K562 (cell line): ENCODE results near the gene RPS15A. TPM values are rescaled to one million over a fixed set of nuclear protein-coding genes. Genes with fewer than 3 reads are reported as not detected.
A peak's percentile ranks its signal among the peaks of the same experiment; 100 is the strongest.

Experiments used
- ATAC-seq: fragments of 200-7000 bp; cut with Tn5 transposase; 3 replicates; pipeline ENCODE4 v1.9.1; 2020; ENCODE audit warnings: moderate library complexity
- BruUV-seq: library from RNA; stranded (reverse); fragments of 400-500 nt; replicated peaks from 2 replicates; lab custom pipeline; 2021; lab: Mats Ljungman, UMichigan
- CTCF ChIA-PET: fragments of 300-600 bp; formaldehyde crosslinking; extraction: SDS; loops from one replicate; lab custom pipeline; 2021; ENCODE audit warnings: low intra/inter-chr PET ratio; lab: Yijun Ruan, JAX
- POLR2A ChIA-PET: fragments of 300-600, 350-650 bp; sonication (Branson Sonifier 250); formaldehyde crosslinking; extraction: SDS; loops from one replicate; lab custom pipeline; 2021; ENCODE audit warnings: antibody characterized with exemption, inconsistent platforms; lab: Yijun Ruan, JAX
- DNase-seq, 4 experiments: peaks; one replicate each; pipeline versions ENCODE4 v3.0.0 to v3.0.0-alpha.2; 2011 to 2018; ENCODE audit warnings: low spot score in 3 of 4, mixed read lengths in 3 of 4; ENCODE audit errors: extremely low read depth in 1 of 4
- FAIRE-seq: peaks from 2 replicates; lab custom pipeline; 2011; peaks lifted over from hg19 to GRCh38; lab: Jason Lieb, UNC
- H2AFZ ChIP-seq: 2 replicates; pipeline ENCODE4 v1.6.0; 2011; ENCODE audit warnings: low read depth, low read length, control low read depth, inconsistent platforms
- H3K27ac ChIP-seq: fragments of 200-600 bp; 3 replicates; pipeline ENCODE4 v1.8.0; 2011; ENCODE audit warnings: low read depth, mild to moderate bottlenecking, control low read depth, inconsistent platforms, low read length, moderate library complexity, mixed read lengths; ENCODE audit errors: extremely low read depth
- H3K27me3 ChIP-seq, 2 experiments: fragments of 300-600 bp in 1 of 2; 2 replicates in 1 of 2; 3 replicates in 1 of 2; pipeline versions ENCODE4 v1.6.0 to v1.8.0; 2011; ENCODE audit warnings: inconsistent platforms in 2 of 2, low read length in 2 of 2, mild to moderate bottlenecking in 1 of 2, mixed read lengths in 1 of 2, moderate library complexity in 1 of 2; ENCODE audit not compliant: control insufficient read depth in 2 of 2, insufficient read depth in 2 of 2
- H3K36me3 ChIP-seq: fragments of 300-600 bp; 3 replicates; pipeline ENCODE4 v1.8.0; 2011; ENCODE audit warnings: mild to moderate bottlenecking, low read length, inconsistent platforms; ENCODE audit not compliant: control insufficient read depth, insufficient read depth
- H3K4me1 ChIP-seq, 2 experiments: fragments of 200-600 bp in 1 of 2; replicated peaks in 1 of 2; 2 replicates in 1 of 2; 3 replicates in 1 of 2; pipeline versions ENCODE4 v1.5.1 to v1.8.0; 2011; ENCODE audit warnings: inconsistent platforms in 2 of 2, low read length in 2 of 2, mild to moderate bottlenecking in 1 of 2, mixed read lengths in 1 of 2, moderate library complexity in 1 of 2; ENCODE audit not compliant: control insufficient read depth in 2 of 2, insufficient read depth in 2 of 2
- H3K4me2 ChIP-seq: 2 replicates; pipeline ENCODE4 v1.6.1; 2011; ENCODE audit warnings: low read length, control low read depth, inconsistent platforms, mixed read lengths; ENCODE audit not compliant: insufficient read depth
- H3K4me3 ChIP-seq: fragments of 200-600 bp; sonication (generic), shearing (Covaris generic); 2 replicates; pipeline ENCODE4 v1.5.1; 2016; ENCODE audit warnings: control low read depth, inconsistent platforms
- H3K79me2 ChIP-seq: fragments of 200-600 bp; 3 replicates; pipeline ENCODE4 v1.8.0; 2011; ENCODE audit warnings: low read length, inconsistent platforms; ENCODE audit not compliant: control insufficient read depth, insufficient read depth
- H3K9ac ChIP-seq, 2 experiments: 2 replicates each; pipeline versions ENCODE4 v1.6.0 to v1.6.1; 2011; ENCODE audit warnings: low read depth in 2 of 2, low read length in 2 of 2, control low read depth in 1 of 2, inconsistent platforms in 1 of 2, mild to moderate bottlenecking in 1 of 2, mixed read lengths in 1 of 2; ENCODE audit not compliant: insufficient read depth in 1 of 2
- H3K9me1 ChIP-seq: one replicate; pipeline ENCODE4 v1.6.0; 2011; ENCODE audit warnings: inconsistent platforms, mild to moderate bottlenecking, low read length, moderate library complexity; ENCODE audit not compliant: control insufficient read depth, insufficient read depth
- H3K9me3 ChIP-seq: replicated peaks from 2 replicates; pipeline ENCODE4 v1.5.1; 2011; ENCODE audit warnings: low read depth, low read length, inconsistent platforms; ENCODE audit not compliant: control insufficient read depth, insufficient read depth
- H4K20me1 ChIP-seq: replicated peaks from 2 replicates; pipeline ENCODE4 v1.6.1; 2011; ENCODE audit warnings: low read length, inconsistent platforms, mixed read lengths; ENCODE audit not compliant: control insufficient read depth, insufficient read depth
- BHLHE40 ChIP-seq: IDR thresholded peaks from 2 replicates; pipeline ENCODE4 v1.6.1; 2011; ENCODE audit warnings: low read length, improper control_type of control experiment
- DACH1 ChIP-seq: fragments of 450-650 bp; IDR thresholded peaks from 2 replicates; pipeline ENCODE4 v1.6.1; 2018; ENCODE audit not compliant: partially characterized antibody
- FOXA3 ChIP-seq, 2 experiments: fragments of 450-650 bp in 1 of 2; sonication (generic) in 1 of 2; formaldehyde crosslinking; IDR thresholded peaks in 1 of 2; conservative IDR thresholded peaks in 1 of 2; 2 replicates each; pipeline versions ENCODE4 v1.4.0 to v1.8.0; 2020 to 2022; ENCODE audit warnings: mild to moderate bottlenecking in 2 of 2, missing genetic modification reagents in 1 of 2
- HCFC1 ChIP-seq: IDR thresholded peaks from 2 replicates; pipeline ENCODE4 v1.6.1; 2012; ENCODE audit warnings: low read depth, low read length, improper control_type of control experiment
- HDAC2 ChIP-seq: fragments of 450-650 bp; IDR thresholded peaks from 2 replicates; pipeline ENCODE4 v1.6.1; 2016; ENCODE audit warnings: mild to moderate bottlenecking
- HNRNPH1 ChIP-seq: fragments of 200-400 bp; formaldehyde crosslinking; optimal IDR thresholded peaks from 2 replicates; pipeline ENCODE3; 2017; ENCODE audit warnings: low read depth, mild to moderate bottlenecking, low read length, moderate library complexity
- HOXB6 ChIP-seq: fragments of 250-450 bp; sonication (Bioruptor Pico); IDR thresholded peaks from 2 replicates; pipeline ENCODE4 v1.5.1; 2022; ENCODE audit warnings: mild to moderate bottlenecking, borderline replicate concordance
- JUNB ChIP-seq: fragments of 450-650 bp; formaldehyde crosslinking; conservative IDR thresholded peaks from 2 replicates; pipeline ENCODE4 v1.4.0; 2020; ENCODE audit warnings: mild to moderate bottlenecking
- POLR2AphosphoS5 ChIP-seq: IDR thresholded peaks from 2 replicates; pipeline ENCODE4 v1.6.1; 2011; ENCODE audit warnings: mild to moderate bottlenecking, low read depth, low read length, moderate library complexity; ENCODE audit not compliant: control insufficient read depth, insufficient read depth
- SAFB ChIP-seq: fragments of 200-400 bp; formaldehyde crosslinking; IDR thresholded peaks from 2 replicates; pipeline ENCODE4 v1.6.1; 2017; ENCODE audit warnings: low read depth, low read length, borderline replicate concordance
- SPI1 ChIP-seq: IDR thresholded peaks from 2 replicates; pipeline ENCODE4 v1.6.1; 2011; ENCODE audit warnings: low read depth, low read length, control low read depth, borderline replicate concordance
- TOE1 ChIP-seq, 2 experiments: fragments of 450-650 bp in 1 of 2; sonication (generic) in 1 of 2; formaldehyde crosslinking in 1 of 2; IDR thresholded peaks; 2 replicates each; pipeline versions ENCODE4 v1.7.1 to v1.8.0; 2016 to 2022; ENCODE audit warnings: borderline replicate concordance in 2 of 2, mild to moderate bottlenecking in 2 of 2, antibody characterized with exemption in 1 of 2, inconsistent platforms in 1 of 2, low read depth in 1 of 2, missing genetic modification reagents in 1 of 2, moderate library complexity in 1 of 2
- TSC22D4 ChIP-seq: fragments of 450-650 bp; IDR thresholded peaks from 2 replicates; pipeline ENCODE4 v1.6.1; 2016; ENCODE audit warnings: missing genetic modification characterization, missing biosample characterization, control low read depth
- WGBS: fragments of 100-300 bp; shearing (Covaris generic); methylation state at CpG from one replicate; pipeline ENCODE4 v1.1.6; 2016; ENCODE audit warnings: low coverage, mixed read lengths; ENCODE audit not compliant: insufficient coverage; ENCODE audit errors: missing lambda C conversion rate; 5-methylcytosine and 5-hydroxymethylcytosine counted together
- in situ Hi-C: fragments of 300-500 bp; cut with MboI; formaldehyde crosslinking; loops from 4 replicates; pipeline ENCODE4 v1.15.0; 2018; ENCODE audit warnings: inconsistent platforms, mixed read lengths
- intact Hi-C: fragments of 100-400 bp; cut with micrococcal nuclease; formaldehyde crosslinking; loops from 2 replicates; pipeline ENCODE4 v1.14.2; 2022
- polyA plus RNA-seq, 8 experiments: library from polyadenylated mRNA; depleted of rRNA in 4 of 8; stranded (reverse) in 5 of 8; unstranded in 3 of 8; fragments of >200 nt; fragmentation: Nextera tagmentation in 2 of 8; fragmentation: Illumina TruSeq in 1 of 8; extraction: Ambion mirVana in 2 of 8; extraction: Trizol in 1 of 8; gene quantifications; 2 replicates each; pipeline versions ENCODE4 v1.2.1 to v1.2.3, GENCODE V29; 2011 to 2014; ENCODE audit warnings: inconsistent platforms in 1 of 8, missing spikeins in 1 of 8
- total RNA-seq, 7 experiments: library from RNA; depleted of rRNA in 6 of 7; stranded (reverse); fragments of >200 nt in 6 of 7; fragmentation: Illumina TruSeq in 2 of 7; extraction: Trizol in 2 of 7; gene quantifications; 2 replicates each; pipeline versions ENCODE4 v1.2.1 to v1.2.3, GENCODE V29; 2011 to 2021; ENCODE audit warnings: low replicate concordance in 1 of 7
- TF ChIP-seq, protein P1 (sequence below): fragments of 250-450 bp; sonication (Bioruptor Pico); IDR thresholded peaks from 2 replicates; pipeline ENCODE4 v1.4.0; 2020

The RPS15A gene
- total and polyA plus RNA-seq, 9 of the 15 experiments (the other 6 are each of a cell fraction or from before 2014, with no cell fraction given), result 1,397 to 5,474 (median 2,798) TPM

DNA sequence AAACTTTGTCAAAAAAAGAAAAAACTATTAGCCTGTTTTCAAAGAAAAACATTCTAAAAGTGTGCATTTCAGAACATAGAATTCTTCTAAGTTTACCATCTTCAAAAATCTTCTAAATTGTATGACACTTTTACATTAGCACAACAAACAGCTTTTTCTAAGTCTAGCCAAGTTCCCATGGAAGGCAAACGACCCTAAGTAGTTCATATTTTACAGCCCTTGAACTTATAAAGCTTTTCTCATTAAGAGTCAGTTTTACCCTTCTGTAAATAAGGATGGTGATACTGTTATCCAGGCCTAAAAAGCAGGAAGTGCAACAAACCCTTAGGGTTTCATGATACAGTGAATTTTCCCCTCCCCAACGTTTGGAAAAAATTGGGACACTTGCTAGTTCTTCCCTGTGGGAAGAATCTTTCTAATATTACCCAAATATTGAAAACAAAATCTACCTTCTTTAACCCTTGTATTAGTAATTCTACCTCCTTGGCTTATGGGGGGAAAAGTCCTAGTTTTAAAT is 15.2 kb upstream of the RPS15A start:
- DNase-seq (no peak), FAIRE-seq (peak; percentile 62), ATAC-seq (no peak)
- intact Hi-C loops, result no loop called here
- H3K27me3 ChIP-seq, result no peaks in the 10 kb centered on the region
- POLR2A ChIA-PET, result interaction anchor here (0.7 to 10.2 kb wide), 5 partner anchors 10 to 27 kb away, joined by 3 to 342 read pairs (median 3); partner anchors contain the start of gene RPS15A
- WGBS, result 9% methylated on average over 2 of the region's 2 CpGs
- H3K4me3 ChIP-seq, result no peak overlapping the region
- peaks cover 5% of the 10 kb centered on the region; the same call in 1 of the 2 replicates for H4K20me1 ChIP-seq
- H3K4me1 ChIP-seq, result peaks cover 14 to 18% of the 10 kb centered on the region in 2 experiments; a peak in 4 of 5 replicates
- BruUV-seq, result no TSS peak
- peak overlapping the region in 1 of 2 experiments; percentile 53; a peak in 1 of 4 replicates for H3K9ac ChIP-seq
- peak; percentile 75; the same call in 1 of the 2 replicates for TF ChIP-seq SPI1
- no peak for TF ChIP-seq TOE1 (IDR thresholded peaks at IDR 0.05; ENCODE audit: borderline replicate concordance)
- TF ChIP-seq TOE1 (CRISPR knock-in tag; IDR thresholded peaks at IDR 0.05; ENCODE audit: borderline replicate concordance, low read depth), result no peak
- no peak for TF ChIP-seq JUNB (CRISPR knock-in tag)
- no peak for TF ChIP-seq BHLHE40
- no peak for TF ChIP-seq HNRNPH1
- TF ChIP-seq, protein P1, sequence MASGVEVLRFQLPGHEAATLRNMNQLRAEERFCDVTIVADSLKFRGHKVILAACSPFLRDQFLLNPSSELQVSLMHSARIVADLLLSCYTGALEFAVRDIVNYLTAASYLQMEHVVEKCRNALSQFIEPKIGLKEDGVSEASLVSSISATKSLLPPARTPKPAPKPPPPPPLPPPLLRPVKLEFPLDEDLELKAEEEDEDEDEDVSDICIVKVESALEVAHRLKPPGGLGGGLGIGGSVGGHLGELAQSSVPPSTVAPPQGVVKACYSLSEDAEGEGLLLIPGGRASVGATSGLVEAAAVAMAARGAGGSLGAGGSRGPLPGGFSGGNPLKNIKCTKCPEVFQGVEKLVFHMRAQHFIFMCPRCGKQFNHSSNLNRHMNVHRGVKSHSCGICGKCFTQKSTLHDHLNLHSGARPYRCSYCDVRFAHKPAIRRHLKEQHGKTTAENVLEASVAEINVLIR (CRISPR knock-in tag), result no peak
- TF ChIP-seq HDAC2, result no peak
- peak in 1 of 2 experiments; percentile 35; a peak in 1 of 4 replicates for TF ChIP-seq FOXA3 (CRISPR knock-in tag; conservative IDR thresholded peaks at IDR 0.05 in 1 of 2, IDR thresholded peaks at IDR 0.05 in 1 of 2)
- TF ChIP-seq TSC22D4 (tag), result no peak
- TF ChIP-seq DACH1, result no peak
- TF ChIP-seq SAFB, result no peak
- no peak for TF ChIP-seq HOXB6
- TF ChIP-seq HCFC1, result no peak
- TF ChIP-seq POLR2AphosphoS5, result no peak
- TF ChIP-seq, all 486 proteins: peak for 2
- Histone ChIP-seq H3K9me1 (no peaks in the 10 kb centered on the region), H3K79me2 (peaks cover 26% of the 10 kb centered on the region), H2AFZ (no peak overlapping the region), H3K4me2 (no peak overlapping the region), H3K27ac (peak overlapping the region; percentile 67; the same call in 2 of the 3 replicates), H3K36me3 (peaks cover 55% of the 10 kb centered on the region), H3K9me3 (no peaks in the 10 kb centered on the region)
- CTCF ChIA-PET, result no interaction called here
- in situ Hi-C loops, result no loop called here
